AG09319 (cell line): Measurements from ENCODE around the gene TRAPPC2L.

Source experiments
- DNase-seq: peaks from one replicate; pipeline ENCODE4 v3.0.0-alpha.2; 2010; ENCODE audit warnings: low read depth; ENCODE audit errors: extremely low read depth
- CTCF ChIP-seq: IDR thresholded peaks from 2 replicates; pipeline ENCODE4 v1.5.1; 2011; ENCODE audit warnings: low read depth, mild to moderate bottlenecking, inconsistent platforms, low read length, moderate library complexity

Gene TRAPPC2L

GRCh38 chr16:88810912-88811768 is 45.8 kb upstream of the TRAPPC2L start:
- TF ChIP-seq CTCF, result no peak
- no peak for DNase-seq

DNA sequence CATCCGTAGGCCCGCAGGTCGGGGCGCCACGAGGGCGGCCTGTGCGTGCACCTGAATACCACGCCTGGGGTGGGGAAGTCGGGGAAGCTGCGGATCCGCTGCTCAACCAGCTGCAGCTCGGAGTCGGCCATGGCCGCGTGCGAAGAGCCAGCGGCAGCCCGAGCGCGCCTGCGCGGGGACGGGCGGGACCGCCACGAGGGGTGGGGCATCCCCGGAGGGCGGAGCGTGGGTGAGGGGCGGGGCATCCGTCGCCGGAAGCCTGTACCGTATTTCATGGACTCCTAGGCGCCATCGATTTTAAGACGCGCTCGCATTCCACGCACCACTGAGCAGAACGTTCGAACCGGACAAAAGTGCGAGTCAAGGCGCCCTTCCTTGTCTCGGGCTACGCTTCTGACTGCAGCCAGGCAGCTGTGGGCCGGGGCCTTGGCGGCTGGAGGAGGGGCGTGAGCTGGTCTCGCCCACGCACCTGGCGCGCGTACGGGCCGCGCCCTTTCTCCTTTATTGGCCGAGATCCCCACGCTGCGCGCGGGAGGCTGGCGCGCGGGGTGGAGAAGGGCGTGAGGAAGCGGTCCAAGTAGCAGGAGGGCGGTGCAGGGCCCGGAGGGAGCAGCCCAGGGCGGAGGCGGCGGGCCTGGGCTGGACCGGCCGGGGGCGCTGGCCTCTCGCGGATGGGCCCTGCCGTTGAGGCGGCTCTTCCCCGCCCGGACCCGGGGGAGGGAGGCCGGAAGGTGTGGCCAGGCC is 45.0 kb upstream of the TRAPPC2L start, which contains the start of gene APRT:
Gene APRT, minus strand, starts transcription at position 160 of the 744 bp plus-strand sequence. Its CDS starts 29 bp downstream, at position 131.
- TF ChIP-seq CTCF, result no peak; the same call in none of the 2 replicates
- DNase-seq, result peak; percentile 86

DNA sequence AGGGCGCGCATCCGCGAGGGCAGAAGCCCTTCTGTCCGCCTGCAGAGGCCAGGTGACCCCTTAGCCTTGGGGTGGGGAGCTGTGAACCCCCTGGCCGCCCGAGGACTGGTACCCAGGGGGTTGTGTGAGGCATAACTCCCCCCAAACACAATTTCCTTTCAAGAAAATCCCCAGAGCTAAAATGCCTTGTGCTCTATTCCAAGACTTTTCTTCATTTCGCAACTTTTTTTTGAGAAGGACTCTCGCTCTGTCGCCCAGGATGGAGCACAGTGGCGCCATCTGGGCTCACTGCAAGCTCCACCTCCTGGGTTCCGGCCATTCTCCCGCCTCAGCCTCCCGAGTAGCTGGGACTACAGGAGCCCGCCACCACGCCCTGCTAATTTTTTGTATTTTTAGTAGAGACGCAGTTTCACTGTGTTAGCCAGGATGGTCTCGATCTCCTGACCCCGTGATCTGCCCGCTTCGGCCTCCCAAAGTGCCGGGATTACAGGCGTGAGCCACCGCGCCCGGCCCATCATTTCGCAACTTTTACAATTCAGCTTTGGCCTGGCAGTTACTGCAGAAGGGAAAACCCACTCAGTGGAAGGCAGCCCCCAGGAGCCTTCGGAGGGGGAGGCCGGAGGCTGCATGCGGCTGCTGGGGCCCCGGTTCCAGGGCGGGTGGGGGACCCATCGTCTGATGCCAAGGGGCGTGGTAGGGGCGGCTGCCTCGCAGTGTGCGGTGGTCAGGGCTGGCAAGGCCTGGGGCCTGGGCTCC is 44.2 kb upstream of the TRAPPC2L start:
- DNase-seq, result no peak
- peak; percentile 8 for TF ChIP-seq CTCF

DNA sequence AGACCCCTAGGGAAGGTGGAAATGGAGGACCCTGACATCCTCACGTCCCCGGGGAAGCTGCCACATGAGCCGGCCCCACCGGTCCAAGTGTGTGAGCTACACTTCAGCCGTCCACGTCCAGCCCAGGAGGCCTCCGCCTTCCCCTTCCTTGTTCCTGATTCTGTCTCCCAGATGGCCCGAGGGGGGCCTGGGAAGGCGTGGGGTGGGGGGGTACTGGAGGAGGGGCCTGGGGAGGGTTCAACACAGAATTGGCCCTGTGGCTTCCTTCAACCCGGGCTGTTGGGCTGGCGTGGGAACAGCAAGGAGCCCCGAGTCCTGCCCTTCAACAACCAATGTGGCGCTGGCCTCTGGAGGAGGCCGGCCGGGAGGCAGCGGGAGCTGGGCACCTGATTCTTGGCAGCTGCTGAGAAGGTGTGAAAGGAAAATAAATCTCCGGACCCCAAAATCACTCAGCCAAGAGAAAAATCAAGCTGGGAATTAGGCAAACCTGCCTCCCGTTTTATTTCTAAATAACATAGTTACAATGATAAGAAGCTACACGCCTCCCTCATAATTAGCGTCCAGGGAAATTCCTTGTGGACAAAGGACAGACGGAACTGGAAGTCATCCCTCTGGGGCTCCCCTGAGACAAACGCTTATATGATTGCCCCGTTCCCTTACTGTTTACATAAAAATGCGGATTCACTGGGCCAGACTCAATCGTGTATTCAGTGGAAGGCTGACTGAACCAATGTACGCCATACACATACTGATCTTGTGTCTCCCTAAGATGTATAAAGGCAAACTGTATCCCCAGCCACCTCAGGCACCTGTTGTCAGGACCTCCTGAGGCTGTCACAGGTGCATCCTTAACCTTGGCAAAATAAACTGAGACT is 43.4 kb upstream of the TRAPPC2L start:
- TF ChIP-seq CTCF, result no peak
- DNase-seq, result no peak

DNA sequence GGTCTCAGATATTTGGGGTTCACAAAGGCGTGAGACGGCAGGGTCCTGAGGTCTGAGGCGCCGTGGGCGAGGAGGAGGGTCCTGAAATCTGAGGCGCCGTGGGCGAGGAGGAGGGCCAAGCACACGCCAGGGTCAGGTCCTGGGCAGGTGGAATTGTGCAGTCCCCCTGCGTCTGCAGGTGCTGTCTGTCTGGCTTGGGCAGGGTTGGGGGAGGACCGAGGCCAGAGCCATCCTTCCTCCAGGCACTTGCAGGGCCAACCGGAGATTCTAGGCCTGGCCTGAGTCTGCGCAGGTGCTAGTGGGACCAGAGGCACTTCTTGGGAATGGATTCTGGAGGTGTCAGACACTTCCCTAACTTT is 42.8 kb upstream of the TRAPPC2L start:
- TF ChIP-seq CTCF, result no peak
- no peak for DNase-seq

DNA sequence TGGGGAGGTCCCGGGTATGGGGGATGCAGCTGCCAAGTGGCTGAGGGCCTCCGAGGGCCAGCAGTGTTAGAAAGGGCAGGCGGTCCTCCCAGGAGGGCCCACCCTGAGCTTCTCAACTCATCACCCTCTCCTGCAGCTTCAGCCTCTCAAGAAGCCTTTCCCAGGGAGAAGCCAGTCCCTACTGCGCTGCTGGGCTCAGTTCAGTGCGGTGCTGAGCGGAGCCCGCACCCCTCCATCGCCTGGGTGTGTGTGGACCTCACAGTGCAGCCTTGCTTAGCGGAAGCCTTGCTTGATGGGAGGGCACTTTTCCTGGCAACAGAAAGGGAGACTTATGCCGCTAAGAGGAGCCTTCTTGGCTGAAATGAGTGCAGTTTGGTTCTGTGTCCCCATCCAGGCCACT is 41.7 kb upstream of the TRAPPC2L start:
- TF ChIP-seq CTCF, result no peak
- DNase-seq, result no peak
